PC-9 (cell line): ENCODE results near the gene CCDC148.

Experiments
- EZH2 ChIP-seq: fragments of 200-600 bp; sonication (generic); IDR thresholded peaks from 2 replicates; pipeline ENCODE4 v1.8.0; 2017; ENCODE audit warnings: antibody characterized with exemption, low read depth
- TF ChIP-seq, protein P1 (sequence below): fragments of 200-600 bp; sonication (generic); conservative IDR thresholded peaks from 2 replicates; pipeline ENCODE4 v1.6.1; 2017; ENCODE audit warnings: mixed run types, antibody characterized with exemption, mild to moderate bottlenecking, moderate library complexity

DNA sequence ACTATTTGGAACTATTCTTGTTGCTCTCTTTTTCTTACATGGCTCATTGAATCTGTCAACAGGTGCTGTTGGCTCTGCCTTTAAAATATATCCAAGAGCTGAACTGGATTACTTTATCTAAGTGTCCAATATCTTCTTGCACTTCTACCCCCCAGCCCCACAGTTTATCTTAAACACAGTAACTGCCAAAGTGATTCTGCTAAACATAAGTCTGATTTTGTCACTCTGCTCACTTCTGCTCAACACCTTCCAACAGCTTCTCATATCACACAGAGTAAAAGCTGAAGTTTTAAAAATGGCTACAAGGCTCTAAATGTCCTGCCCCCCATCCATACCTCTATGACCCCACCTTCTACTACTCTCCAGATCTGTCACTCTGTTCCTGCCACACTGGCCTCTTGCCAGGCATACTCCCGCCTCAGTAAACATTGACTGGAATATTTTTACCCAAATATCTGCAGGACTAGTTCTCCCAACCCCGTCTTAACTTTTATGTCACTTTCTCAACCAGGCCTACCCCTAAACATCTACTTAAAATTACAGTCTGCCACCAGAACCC is 130.7 kb downstream of the CCDC148 start:
- TF ChIP-seq, protein P1, sequence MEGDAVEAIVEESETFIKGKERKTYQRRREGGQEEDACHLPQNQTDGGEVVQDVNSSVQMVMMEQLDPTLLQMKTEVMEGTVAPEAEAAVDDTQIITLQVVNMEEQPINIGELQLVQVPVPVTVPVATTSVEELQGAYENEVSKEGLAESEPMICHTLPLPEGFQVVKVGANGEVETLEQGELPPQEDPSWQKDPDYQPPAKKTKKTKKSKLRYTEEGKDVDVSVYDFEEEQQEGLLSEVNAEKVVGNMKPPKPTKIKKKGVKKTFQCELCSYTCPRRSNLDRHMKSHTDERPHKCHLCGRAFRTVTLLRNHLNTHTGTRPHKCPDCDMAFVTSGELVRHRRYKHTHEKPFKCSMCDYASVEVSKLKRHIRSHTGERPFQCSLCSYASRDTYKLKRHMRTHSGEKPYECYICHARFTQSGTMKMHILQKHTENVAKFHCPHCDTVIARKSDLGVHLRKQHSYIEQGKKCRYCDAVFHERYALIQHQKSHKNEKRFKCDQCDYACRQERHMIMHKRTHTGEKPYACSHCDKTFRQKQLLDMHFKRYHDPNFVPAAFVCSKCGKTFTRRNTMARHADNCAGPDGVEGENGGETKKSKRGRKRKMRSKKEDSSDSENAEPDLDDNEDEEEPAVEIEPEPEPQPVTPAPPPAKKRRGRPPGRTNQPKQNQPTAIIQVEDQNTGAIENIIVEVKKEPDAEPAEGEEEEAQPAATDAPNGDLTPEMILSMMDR = no peak
- TF ChIP-seq EZH2 = no peak
